Upper lobe of right lung (tissue), 1 donor: Measurements from ENCODE around the gene CACNB2. TPM values are rescaled to one million over a fixed set of nuclear protein-coding genes. Genes with fewer than 3 reads are reported as not detected.

ENCODE experiments used
- ATAC-seq: fragments of 200-7000 bp; cut with Tn5 transposase; one replicate; pipeline ENCODE4 v1.9.1; 2020; ENCODE audit warnings: mild to moderate bottlenecking, moderate library complexity
- DNase-seq: peaks from one replicate; pipeline ENCODE4 v3.0.0-alpha.2; 2020
- H3K27ac ChIP-seq: fragments of 200-600 bp; one replicate; pipeline ENCODE4 v1.8.0; 2022
- H3K27me3 ChIP-seq: fragments of 200-600 bp; one replicate; pipeline ENCODE4 v1.8.0; 2022; ENCODE audit warnings: mild to moderate bottlenecking
- H3K36me3 ChIP-seq: fragments of 200-600 bp; one replicate; pipeline ENCODE4 v1.8.0; 2022
- H3K4me1 ChIP-seq: fragments of 200-600 bp; one replicate; pipeline ENCODE4 v1.8.0; 2022
- H3K4me3 ChIP-seq: fragments of 200-600 bp; one replicate; pipeline ENCODE4 v1.8.0; 2022; ENCODE audit warnings: mild to moderate bottlenecking
- H3K9me3 ChIP-seq: fragments of 200-600 bp; one replicate; pipeline ENCODE4 v1.8.0; 2022
- CTCF ChIP-seq: fragments of 200-600 bp; IDR thresholded peaks from one replicate; pipeline ENCODE4 v1.8.0; 2022; ENCODE audit warnings: antibody characterized with exemption
- intact Hi-C: fragments of 100-400 bp; cut with DNase I; formaldehyde crosslinking; loops from one replicate; pipeline ENCODE4 v1.11.0; 2022
- total RNA-seq: library from RNA; stranded (reverse); fragmentation: NEBNext Ultra II Directional; extraction: Animal tissue kit (Norgen Biotek cat#: 25700); gene quantifications from one replicate; pipeline ENCODE4 v1.2.1, GENCODE V29; 2021
- donor health status: DM: no; HTN: yes; CAD: no; lungs with severe emphysema.

CACNB2 gene
- total RNA-seq, 1 donor from 2014 or later, result 4.2 TPM

GRCh38 chr10:18217577-18217976 is 77.4 kb downstream of the CACNB2 start:
- DNase-seq (no peak), ATAC-seq (peak; percentile 83)
- Histone ChIP-seq H3K36me3 (no peaks in the 10 kb centered on the region), H3K27ac (no peak overlapping the region), H3K4me1 (peaks cover 3% of the 10 kb centered on the region), H3K4me3 (no peak overlapping the region), H3K9me3 (no peaks in the 10 kb centered on the region), H3K27me3 (no peaks in the 10 kb centered on the region)
- intact Hi-C loops, result no loop called here
- no peak for TF ChIP-seq CTCF

GRCh38 chr10:18219146-18219545 is 78.9 kb downstream of the CACNB2 start:
- Histone ChIP-seq H3K27me3 (no peaks in the 10 kb centered on the region), H3K27ac (no peak overlapping the region), H3K36me3 (no peaks in the 10 kb centered on the region), H3K4me3 (no peak overlapping the region), H3K4me1 (peaks cover 3% of the 10 kb centered on the region), H3K9me3 (no peaks in the 10 kb centered on the region)
- ATAC-seq (no peak), DNase-seq (no peak)
- no peak for TF ChIP-seq CTCF
- intact Hi-C loops, result no loop called here

- no peaks in the 10 kb centered on the region for H3K27me3 ChIP-seq
- intact Hi-C loops, result no loop called here
- peaks cover 8% of the 10 kb centered on the region for H3K4me1 ChIP-seq
- no peaks in the 10 kb centered on the region for H3K36me3 ChIP-seq
- no peak overlapping the region for H3K27ac ChIP-seq
- no peak overlapping the region for H3K4me3 ChIP-seq
- no peak for DNase-seq
- ATAC-seq, result no peak
- no peak for TF ChIP-seq CTCF
- H3K9me3 ChIP-seq, result no peaks in the 10 kb centered on the region
These were observed 80.9 kb downstream of the CACNB2 start for GRCh38 chr10:18221123-18221522.

- Histone ChIP-seq H3K9me3 (no peaks in the 10 kb centered on the region), H3K27ac (no peak overlapping the region), H3K27me3 (no peaks in the 10 kb centered on the region), H3K36me3 (no peaks in the 10 kb centered on the region), H3K4me1 (peaks cover 5% of the 10 kb centered on the region), H3K4me3 (no peak overlapping the region)
- ATAC-seq, result no peak
- TF ChIP-seq CTCF, result no peak
- intact Hi-C loops, result no loop called here
- DNase-seq, result no peak
These were observed 81.7 kb downstream of the CACNB2 start for GRCh38 chr10:18221882-18222281.

- H3K36me3 ChIP-seq, result no peaks in the 10 kb centered on the region
- DNase-seq (no peak), ATAC-seq (no peak)
- TF ChIP-seq CTCF, result no peak
- H3K9me3 ChIP-seq, result no peaks in the 10 kb centered on the region
- H3K27ac ChIP-seq, result no peak overlapping the region
- H3K27me3 ChIP-seq, result no peaks in the 10 kb centered on the region
- no peak overlapping the region for H3K4me3 ChIP-seq
- H3K4me1 ChIP-seq, result peaks cover 5% of the 10 kb centered on the region
- intact Hi-C loops, result no loop called here
These were observed 82.6 kb downstream of the CACNB2 start for GRCh38 chr10:18222866-18223265.

- Histone ChIP-seq H3K4me1 (peaks cover 5% of the 10 kb centered on the region), H3K27ac (no peak overlapping the region), H3K36me3 (no peaks in the 10 kb centered on the region), H3K4me3 (no peak overlapping the region), H3K27me3 (no peaks in the 10 kb centered on the region), H3K9me3 (no peaks in the 10 kb centered on the region)
- TF ChIP-seq CTCF, result no peak
- intact Hi-C loops, result no loop called here
- DNase-seq (no peak), ATAC-seq (no peak)
These were observed 83.7 kb downstream of the CACNB2 start for GRCh38 chr10:18223898-18224297.
